CD14-positive monocyte (primary cell): ENCODE measurements around the gene GRIK3. TPM values are rescaled to one million over a fixed set of nuclear protein-coding genes. Genes with fewer than 3 reads are reported as not detected.
A peak's percentile ranks its signal among the peaks of the same experiment; 100 is the strongest.

ENCODE experiments used
- DNase-seq, 3 donors: peaks; one replicate each; pipeline ENCODE4 v3.0.0-alpha.2; 2011 to 2022
- H2AFZ ChIP-seq: 2 replicates; pipeline ENCODE4 v1.6.0; 2012; ENCODE audit warnings: mild to moderate bottlenecking, low read depth, low read length, inconsistent platforms; ENCODE audit not compliant: insufficient read depth, poor library complexity, severe bottlenecking
- H3K27ac ChIP-seq, 2 donors: 1 replicate in 1 of 2; 2 replicates in 1 of 2; pipeline ENCODE4 v1.5.1; 2012 to 2013; ENCODE audit warnings: low read length in 2 of 2, control low read depth in 1 of 2, inconsistent platforms in 1 of 2, low read depth in 1 of 2, mild to moderate bottlenecking in 1 of 2
- H3K27me3 ChIP-seq, 2 donors: one replicate each; pipeline versions ENCODE4 v1.6.0 to v1.6.1; 2011 to 2013; ENCODE audit warnings: low read length in 2 of 2; ENCODE audit not compliant: control insufficient read depth in 2 of 2, insufficient read depth in 2 of 2
- H3K36me3 ChIP-seq, 2 donors: replicated peaks in 1 of 2; 1 replicate in 1 of 2; 2 replicates in 1 of 2; pipeline versions ENCODE4 v1.5.1 to v1.6.1; 2012 to 2013; ENCODE audit warnings: low read length in 2 of 2, control low read depth in 1 of 2, inconsistent platforms in 1 of 2, mild to moderate bottlenecking in 1 of 2; ENCODE audit not compliant: insufficient read depth in 2 of 2, control insufficient read depth in 1 of 2
- H3K4me1 ChIP-seq, 2 donors: 1 replicate in 1 of 2; 2 replicates in 1 of 2; pipeline versions ENCODE4 v1.5.1 to v1.6.1; 2012 to 2013; ENCODE audit warnings: low read length in 2 of 2, control low read depth in 1 of 2, inconsistent platforms in 1 of 2, mild to moderate bottlenecking in 1 of 2, moderate library complexity in 1 of 2; ENCODE audit not compliant: insufficient read depth in 2 of 2, control insufficient read depth in 1 of 2
- H3K4me2 ChIP-seq: replicated peaks from 2 replicates; pipeline ENCODE3; 2012; ENCODE audit warnings: low read length, moderate library complexity, mild to moderate bottlenecking; ENCODE audit not compliant: poor library complexity, severe bottlenecking; ENCODE audit errors: extremely low read depth
- H3K4me3 ChIP-seq, 3 experiments: fragments of 200-600 bp in 1 of 3; sonication (generic) in 1 of 3; replicated peaks in 1 of 3; 1 replicate in 2 of 3; 2 replicates in 1 of 3; pipeline ENCODE4 v1.5.1; 2011 to 2013; ENCODE audit warnings: low read length in 3 of 3, mild to moderate bottlenecking in 3 of 3, control low read depth in 2 of 3, low read depth in 2 of 3, inconsistent platforms in 1 of 3, moderate library complexity in 1 of 3
- H3K79me2 ChIP-seq: 2 replicates; pipeline ENCODE4 v1.6.0; 2012; ENCODE audit warnings: mild to moderate bottlenecking, control low read depth, inconsistent platforms, low read length, moderate library complexity; ENCODE audit not compliant: insufficient read depth
- H3K9ac ChIP-seq: 2 replicates; pipeline ENCODE4 v1.6.0; 2017; ENCODE audit warnings: low read length, mild to moderate bottlenecking; ENCODE audit not compliant: insufficient read depth, poor library complexity, severe bottlenecking
- H3K9me3 ChIP-seq, 2 donors: replicated peaks in 1 of 2; 1 replicate in 1 of 2; 2 replicates in 1 of 2; pipeline versions ENCODE4 v1.5.1 to v1.6.1; 2012 to 2013; ENCODE audit warnings: low read length in 2 of 2, control low read depth in 1 of 2; ENCODE audit not compliant: control insufficient read depth in 1 of 2, insufficient read depth in 1 of 2
- H4K20me1 ChIP-seq: 2 replicates; pipeline ENCODE4 v1.6.0; 2012; ENCODE audit warnings: mild to moderate bottlenecking, low read length, control low read depth, moderate library complexity; ENCODE audit not compliant: insufficient read depth
- H3K27ac Mint-ChIP-seq, 7 donors: one replicate each; pipeline ENCODE4 v1.8.0; 2020; ENCODE audit warnings: mild to moderate bottlenecking in 7 of 7, mixed read lengths in 7 of 7, moderate library complexity in 6 of 7, inconsistent platforms in 2 of 7
- H3K27me3 Mint-ChIP-seq, 3 donors: one replicate each; pipeline ENCODE4 v1.8.0; 2021 to 2022; ENCODE audit warnings: low read depth in 3 of 3, mild to moderate bottlenecking in 3 of 3, mixed read lengths in 3 of 3, moderate library complexity in 3 of 3, inconsistent platforms in 1 of 3
- H3K36me3 Mint-ChIP-seq, 2 donors: one replicate each; pipeline ENCODE4 v1.8.0; 2020; ENCODE audit warnings: mixed read lengths in 2 of 2, inconsistent platforms in 1 of 2, mild to moderate bottlenecking in 1 of 2
- H3K4me1 Mint-ChIP-seq: one replicate; pipeline ENCODE4 v1.8.0; 2020; ENCODE audit warnings: mild to moderate bottlenecking, mixed read lengths
- H3K4me3 Mint-ChIP-seq, 2 donors: one replicate each; pipeline ENCODE4 v1.8.0; 2020; ENCODE audit warnings: mild to moderate bottlenecking in 2 of 2, mixed read lengths in 2 of 2, moderate library complexity in 1 of 2
- H3K9me3 Mint-ChIP-seq, 7 donors: one replicate each; pipeline ENCODE4 v1.8.0; 2020 to 2022; ENCODE audit warnings: mixed read lengths in 7 of 7, mild to moderate bottlenecking in 6 of 7, moderate library complexity in 6 of 7, inconsistent platforms in 2 of 7
- WGBS: methylation state at CpG from one replicate; pipeline ENCODE4 v1.1.5; 2013; ENCODE audit warnings: missing lambda C conversion rate; ENCODE audit not compliant: insufficient coverage; 5-methylcytosine and 5-hydroxymethylcytosine counted together
- intact Hi-C, 2 donors: fragments of 100-400 bp; cut with micrococcal nuclease; formaldehyde crosslinking; loops; one replicate each; pipeline versions ENCODE4 v1.15.0 to v1.15.1; 2023
- polyA plus RNA-seq, 3 donors: library from polyadenylated mRNA; depleted of rRNA in 1 of 3; unstranded in 2 of 3; stranded (reverse) in 1 of 3; fragments of 300-500 nt in 2 of 3; fragments of >200 nt in 1 of 3; fragmentation: Illumina TruSeq in 2 of 3; gene quantifications; 1 replicate in 2 of 3; 2 replicates in 1 of 3; pipeline ENCODE4 v1.2.3, GENCODE V29; 2012 to 2021
- TF ChIP-seq, protein P1 (sequence below): fragments of 200-600 bp; IDR thresholded peaks from one replicate; pipeline ENCODE4 v1.8.0; 2022; ENCODE audit warnings: antibody characterized with exemption, mild to moderate bottlenecking

GRIK3 gene
- polyA plus RNA-seq, 3 donors: not detected

DNA sequence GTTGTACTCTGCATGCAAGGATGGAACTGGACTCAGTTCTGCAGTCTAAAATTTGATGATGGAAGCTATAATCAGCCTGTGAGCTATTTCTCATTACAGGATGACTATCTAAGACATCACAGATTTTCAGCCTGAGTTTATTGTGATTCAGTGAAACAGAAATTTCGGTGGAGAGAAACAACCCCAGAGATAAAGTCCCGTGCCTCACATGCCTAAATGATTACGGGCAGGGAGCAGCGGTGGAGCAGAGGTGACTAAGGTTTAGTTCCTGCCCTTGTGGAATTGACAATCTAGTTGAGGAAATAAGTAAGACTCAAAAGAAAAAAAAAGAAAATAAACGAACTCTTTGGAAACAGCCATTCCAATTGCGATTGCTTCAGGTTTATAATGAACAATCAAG lies 96.9 kb downstream of the GRIK3 start:
- H3K27me3 ChIP-seq: no peaks in the 10 kb centered on the region
- 90% methylated on average over 4 of the region's 6 CpGs for WGBS
- H3K4me1 ChIP-seq: no peaks in the 10 kb centered on the region
- no peaks in the 10 kb centered on the region for H3K9me3 ChIP-seq
- no peak for DNase-seq
- intact Hi-C loops: no loop called here
- H2AFZ ChIP-seq: no peak overlapping the region
- no peak overlapping the region for H3K4me3 ChIP-seq
- H3K36me3 Mint-ChIP-seq: no peaks in the 10 kb centered on the region
- no peaks in the 10 kb centered on the region for H4K20me1 ChIP-seq
- peaks cover 3 to 6% (median 6%) of the 10 kb centered on the region in 3 donors for H3K27me3 Mint-ChIP-seq
- H3K27ac Mint-ChIP-seq: peak overlapping the region in 1 of 7 donors; percentile 43
- no peaks in the 10 kb centered on the region for H3K4me1 Mint-ChIP-seq
- H3K27ac ChIP-seq: no peak overlapping the region
- H3K9me3 Mint-ChIP-seq: no peaks in the 10 kb centered on the region
- no peak overlapping the region for H3K4me2 ChIP-seq
- TF ChIP-seq, protein P1, sequence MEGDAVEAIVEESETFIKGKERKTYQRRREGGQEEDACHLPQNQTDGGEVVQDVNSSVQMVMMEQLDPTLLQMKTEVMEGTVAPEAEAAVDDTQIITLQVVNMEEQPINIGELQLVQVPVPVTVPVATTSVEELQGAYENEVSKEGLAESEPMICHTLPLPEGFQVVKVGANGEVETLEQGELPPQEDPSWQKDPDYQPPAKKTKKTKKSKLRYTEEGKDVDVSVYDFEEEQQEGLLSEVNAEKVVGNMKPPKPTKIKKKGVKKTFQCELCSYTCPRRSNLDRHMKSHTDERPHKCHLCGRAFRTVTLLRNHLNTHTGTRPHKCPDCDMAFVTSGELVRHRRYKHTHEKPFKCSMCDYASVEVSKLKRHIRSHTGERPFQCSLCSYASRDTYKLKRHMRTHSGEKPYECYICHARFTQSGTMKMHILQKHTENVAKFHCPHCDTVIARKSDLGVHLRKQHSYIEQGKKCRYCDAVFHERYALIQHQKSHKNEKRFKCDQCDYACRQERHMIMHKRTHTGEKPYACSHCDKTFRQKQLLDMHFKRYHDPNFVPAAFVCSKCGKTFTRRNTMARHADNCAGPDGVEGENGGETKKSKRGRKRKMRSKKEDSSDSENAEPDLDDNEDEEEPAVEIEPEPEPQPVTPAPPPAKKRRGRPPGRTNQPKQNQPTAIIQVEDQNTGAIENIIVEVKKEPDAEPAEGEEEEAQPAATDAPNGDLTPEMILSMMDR: no peak
- H3K9ac ChIP-seq: no peak overlapping the region
- no peaks in the 10 kb centered on the region for H3K79me2 ChIP-seq
- H3K36me3 ChIP-seq: no peaks in the 10 kb centered on the region
- no peak overlapping the region for H3K4me3 Mint-ChIP-seq

DNA sequence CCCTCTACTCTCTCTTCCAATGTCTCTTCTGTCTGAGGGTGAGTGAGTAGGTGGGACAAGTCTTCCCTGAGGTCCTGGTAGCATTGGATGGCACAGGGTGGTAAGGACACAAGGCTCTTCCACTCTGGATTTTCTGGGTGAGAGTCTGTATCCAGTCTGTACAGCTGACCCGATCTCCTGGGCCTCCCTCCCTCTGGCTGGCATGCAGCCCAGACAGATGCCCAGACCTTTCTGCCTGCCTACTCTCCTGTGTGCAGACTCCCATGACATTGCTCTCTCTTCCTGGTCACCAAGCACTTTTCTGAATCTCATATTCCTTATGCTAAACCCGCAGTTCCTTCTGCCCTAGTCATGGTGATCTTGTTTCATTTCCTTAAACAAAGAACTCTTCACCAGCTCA lies 100.3 kb downstream of the GRIK3 start:
- H2AFZ ChIP-seq: no peak overlapping the region
- no peak overlapping the region for H3K9ac ChIP-seq
- no peaks in the 10 kb centered on the region for H3K4me1 ChIP-seq
- DNase-seq: no peak
- H4K20me1 ChIP-seq: no peaks in the 10 kb centered on the region
- Mint-ChIP-seq H3K9me3 (no peaks in the 10 kb centered on the region), H3K36me3 (no peaks in the 10 kb centered on the region), H3K4me1 (no peaks in the 10 kb centered on the region), H3K4me3 (no peak overlapping the region), H3K27me3 (peaks cover 0 to 7% (median 2%) of the 10 kb centered on the region in 3 donors), H3K27ac (no peak overlapping the region)
- H3K27ac ChIP-seq: no peak overlapping the region
- H3K27me3 ChIP-seq: no peaks in the 10 kb centered on the region
- TF ChIP-seq, protein P1: no peak
- WGBS: 67% methylated on average over 1 of the region's 2 CpGs
- H3K36me3 ChIP-seq: no peaks in the 10 kb centered on the region
- no peak overlapping the region for H3K4me2 ChIP-seq
- intact Hi-C loops: no loop called here
- no peak overlapping the region for H3K4me3 ChIP-seq
- no peaks in the 10 kb centered on the region for H3K9me3 ChIP-seq
- H3K79me2 ChIP-seq: no peaks in the 10 kb centered on the region
